Right lung (tissue), 10 donors: ENCODE measurements around the gene ONECUT2. TPM values are rescaled to one million over a fixed set of nuclear protein-coding genes. Genes with fewer than 3 reads are reported as not detected.
A peak's percentile ranks its signal among the peaks of the same experiment; 100 is the strongest.
"Not testable (repeated sequence)": the region's sequence is repeated elsewhere in the genome, so short reads cannot be mapped to it uniquely, and the experiment has no call there.

Experiments used
- DNase-seq, 2 donors: peaks; one replicate each; pipeline ENCODE4 v3.0.0-alpha.2; 2013
- long read RNA-seq, 8 donors: transcript quantifications; one replicate each; lab custom pipeline, GENCODE V29; 2026
- polyA plus RNA-seq, 5 donors: library from polyadenylated mRNA; unstranded; fragments of 120-200 nt; gene quantifications; one replicate each; pipeline versions ENCODE4 v1.2.1 to v1.2.3, GENCODE V29; 2013; ENCODE audit warnings: inconsistent platforms in 1 of 5, low replicate concordance in 1 of 5; ENCODE audit not compliant: insufficient read length in 5 of 5, insufficient read depth in 1 of 5

Gene ONECUT2
- polyA plus RNA-seq, result under 1 TPM; 0.04 to 0.10 (median 0.08) TPM
- long read RNA-seq, donor 1, result 0 reads
- long read RNA-seq, donor 2, result 0 reads
- long read RNA-seq, donor 3, result 0 reads
- long read RNA-seq, donor 4, result 0 reads
- long read RNA-seq, donor 5, result 0 reads
- long read RNA-seq, donor 6, result 0 reads
- long read RNA-seq, donor 7, result 0 reads
- long read RNA-seq, donor 8, result 0 reads

- peak; percentile 87 for DNase-seq
These were observed at the start of gene ONECUT2 for GRCh38 chr18:57434536-57435494. ONECUT2 (plus strand) TSS chr18:57435374; CDS start chr18:57435717, 343 bp downstream.

DNA sequence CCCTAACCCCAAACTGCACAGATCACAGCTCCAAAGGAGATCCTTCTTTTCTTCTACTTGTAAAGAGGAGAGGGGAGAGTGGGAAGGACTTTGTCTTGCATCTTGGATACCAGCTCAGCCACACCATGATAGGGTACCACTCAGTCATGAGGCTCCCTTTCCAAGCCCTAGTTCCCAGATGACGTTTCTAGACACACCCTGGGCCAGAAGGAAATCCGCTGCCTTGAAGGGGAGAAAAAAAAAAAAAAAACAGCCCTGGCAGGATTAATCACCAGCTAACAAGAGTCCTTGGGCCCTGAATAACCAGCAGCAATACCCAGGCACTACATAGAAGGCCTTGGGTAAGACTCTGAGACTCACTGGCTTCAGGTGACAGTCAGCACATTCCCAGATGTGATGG, 45.9 kb upstream of the ONECUT2 start:
- DNase-seq, result no peak

GRCh38 chr18:57390044-57390443, 45.1 kb upstream of the ONECUT2 start:
- DNase-seq, result no peak

DNA sequence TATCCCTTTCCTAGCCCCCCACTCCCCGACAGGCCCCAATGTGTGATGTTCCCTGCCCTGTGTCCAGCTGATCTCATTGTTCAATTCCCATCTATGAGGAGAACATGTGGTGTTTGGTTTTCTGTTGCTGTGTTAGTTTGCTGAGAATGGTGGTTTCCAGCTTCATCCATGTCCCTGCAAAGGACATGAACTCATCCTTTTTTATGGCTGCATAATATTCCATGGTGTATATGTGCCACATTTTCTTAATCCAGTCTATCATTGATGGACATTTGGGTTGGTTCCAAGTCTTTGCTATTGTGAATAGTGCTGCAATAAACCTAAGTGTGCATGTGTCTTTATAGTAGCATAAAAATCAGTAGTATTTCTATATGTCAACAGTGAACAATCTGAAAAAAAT, 40.4 kb upstream of the ONECUT2 start:
- DNase-seq, result not testable (repeated sequence)

DNA sequence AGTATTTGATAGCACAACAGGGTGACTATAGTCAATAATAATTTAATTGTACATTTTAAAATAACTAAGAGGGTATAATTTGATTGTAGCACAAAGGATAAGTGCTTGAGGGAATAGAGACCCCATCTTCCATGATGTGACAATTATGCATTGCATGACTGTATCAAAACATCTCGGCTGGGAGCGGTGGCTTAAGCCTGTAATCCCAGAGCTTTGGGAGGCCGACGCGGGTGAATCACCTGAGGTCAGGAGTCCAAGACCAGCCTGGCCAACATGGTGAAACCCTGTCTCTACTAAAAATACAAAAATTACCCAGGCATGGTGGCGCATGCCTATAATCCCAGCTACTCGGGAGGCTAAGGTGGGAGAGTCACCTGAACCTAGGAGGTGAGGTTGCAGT, 38.3 kb upstream of the ONECUT2 start:
- not testable (repeated sequence) for DNase-seq

DNA sequence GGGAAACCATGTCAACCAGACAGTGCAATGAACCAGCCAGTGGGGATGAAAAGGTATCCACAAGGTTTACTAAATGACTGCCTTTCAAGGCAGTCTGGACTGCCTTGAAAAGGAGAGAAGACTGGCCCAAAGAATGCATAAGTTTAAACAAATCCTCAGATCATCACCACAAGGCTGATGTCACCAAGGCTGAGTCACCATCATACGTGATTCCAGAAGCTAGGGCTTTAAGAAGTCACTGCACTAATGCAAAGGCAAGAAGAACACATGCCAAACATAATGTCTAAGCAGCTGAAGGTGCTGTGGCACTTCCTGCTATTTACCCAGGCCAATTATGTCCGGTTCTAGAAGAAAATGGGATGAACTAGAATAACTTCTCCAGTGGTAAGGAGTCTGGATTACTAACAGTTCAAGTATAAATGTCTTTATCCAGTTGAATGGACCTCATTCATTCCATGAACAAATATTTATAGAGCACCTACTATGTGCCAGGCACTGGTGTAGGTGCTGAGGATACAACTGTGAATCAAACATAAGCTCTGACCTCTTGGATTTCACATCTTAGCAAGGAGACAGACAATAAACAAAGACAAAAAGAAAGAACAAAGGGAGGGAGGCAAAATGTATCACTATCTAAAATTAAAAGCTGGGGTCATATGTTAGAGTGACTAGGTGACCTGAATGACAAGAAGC, 37.6 kb upstream of the ONECUT2 start:
- DNase-seq, result no peak

DNA sequence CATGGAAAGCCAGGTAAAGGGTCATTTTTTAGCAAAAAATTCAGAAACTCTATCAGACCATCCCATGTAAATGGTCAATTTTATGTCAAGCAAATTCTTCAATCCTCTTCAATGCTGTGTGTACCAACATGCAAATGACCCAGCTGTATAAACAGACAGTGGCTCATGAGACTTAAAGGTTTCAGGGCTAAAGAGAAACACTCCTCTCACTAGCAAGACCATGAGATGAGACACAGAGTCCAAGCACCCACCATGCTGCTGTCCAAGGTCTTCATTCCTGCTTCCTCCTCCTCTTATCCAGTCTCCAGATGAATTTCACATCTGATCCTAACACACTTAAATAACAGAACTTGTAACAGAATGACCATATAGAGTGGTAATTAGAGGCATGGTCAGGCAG, 30.8 kb upstream of the ONECUT2 start:
- no peak for DNase-seq

GRCh38 chr18:57409650-57410049, 25.5 kb upstream of the ONECUT2 start:
- no peak for DNase-seq

DNA sequence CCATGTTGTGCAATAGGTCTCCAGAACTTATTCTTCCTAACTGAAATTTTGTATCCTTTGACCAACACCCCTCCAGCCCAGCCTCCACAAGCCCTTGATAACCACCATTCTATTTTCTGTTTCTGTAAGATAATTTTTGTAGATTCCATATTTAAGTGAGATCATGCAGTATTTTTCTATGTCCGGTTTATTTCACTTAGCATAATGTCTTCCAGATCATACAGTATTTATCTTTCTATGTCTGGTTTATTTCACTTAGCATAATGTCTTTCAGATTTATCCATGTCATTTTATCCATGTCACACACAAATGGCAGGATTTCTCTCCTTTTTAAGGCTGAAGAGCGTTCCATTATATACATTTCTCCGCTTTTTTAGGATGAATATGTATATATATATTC, 24.4 kb upstream of the ONECUT2 start:
- DNase-seq, result no peak

GRCh38 chr18:57416542-57416941, 18.6 kb upstream of the ONECUT2 start:
- DNase-seq, result no peak

DNA sequence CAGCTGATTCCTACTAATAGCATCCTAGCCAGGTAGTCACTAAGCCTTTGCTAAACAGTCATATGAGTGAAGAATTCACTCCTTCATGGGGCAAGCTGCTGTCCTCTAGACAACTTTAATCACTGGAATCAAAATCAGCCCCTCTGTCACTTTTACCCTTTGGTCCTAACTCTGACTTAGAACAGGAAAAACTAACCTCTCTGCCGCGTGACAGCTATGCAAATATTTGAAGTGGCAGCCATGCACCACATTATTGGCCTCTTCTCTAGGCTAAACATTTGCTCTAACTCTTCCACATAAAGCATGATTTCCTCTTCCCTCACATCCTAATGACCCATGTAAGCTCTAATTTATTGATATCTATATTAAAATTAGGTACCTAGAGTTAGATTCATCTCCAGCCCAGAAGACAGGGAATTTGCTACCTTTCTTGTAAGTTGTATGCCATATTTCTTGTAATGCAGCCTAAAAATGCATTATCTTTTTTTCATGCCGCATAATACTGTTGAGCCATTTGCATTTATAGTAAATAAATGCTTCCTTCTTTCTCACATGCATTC, 12.8 kb upstream of the ONECUT2 start:
- DNase-seq, result no peak

GRCh38 chr18:57423821-57424220, 11.4 kb upstream of the ONECUT2 start:
- DNase-seq, result no peak

DNA sequence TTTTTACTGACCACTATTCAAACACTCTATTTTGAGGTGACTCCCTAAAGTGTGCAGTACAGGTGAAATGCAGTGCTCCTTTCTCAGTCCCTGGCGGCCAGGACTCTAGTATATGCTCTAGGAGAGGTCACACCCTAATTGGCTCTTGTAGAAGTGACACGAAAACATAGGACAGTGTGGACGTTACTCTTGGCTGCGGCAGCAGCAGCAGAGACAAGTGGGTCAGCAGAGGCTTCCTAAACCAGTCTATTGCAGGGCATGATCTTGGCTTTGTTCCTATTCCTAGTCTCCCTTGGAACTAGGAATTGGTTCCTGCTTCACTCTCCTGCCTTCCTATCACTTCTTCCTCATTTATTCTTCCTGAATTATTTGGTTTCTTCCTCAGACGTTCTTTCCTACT, 10.1 kb upstream of the ONECUT2 start:
- no peak for DNase-seq

DNA sequence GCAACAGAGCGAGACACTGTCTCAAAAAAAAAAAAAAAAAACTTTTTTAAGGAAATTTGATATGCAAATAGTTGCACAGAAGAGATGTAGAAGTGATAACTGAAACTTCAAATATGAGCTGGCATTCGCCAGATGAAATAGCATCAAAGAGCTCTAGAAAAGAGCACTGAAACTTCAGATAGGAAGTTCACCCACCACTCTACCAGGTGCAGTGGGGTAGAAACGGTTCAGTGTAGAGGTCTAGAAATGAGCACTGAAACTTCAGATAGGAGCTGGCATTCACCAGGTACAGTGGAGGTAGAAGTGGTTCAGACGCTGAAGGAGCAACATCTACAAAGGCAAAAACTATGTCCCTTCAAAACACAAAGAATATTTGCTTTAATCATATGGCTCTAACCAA, 9.0 kb upstream of the ONECUT2 start:
- no peak for DNase-seq

- no peak for DNase-seq
These were observed 7.6 kb upstream of the ONECUT2 start for GRCh38 chr18:57427429-57428201.

DNA sequence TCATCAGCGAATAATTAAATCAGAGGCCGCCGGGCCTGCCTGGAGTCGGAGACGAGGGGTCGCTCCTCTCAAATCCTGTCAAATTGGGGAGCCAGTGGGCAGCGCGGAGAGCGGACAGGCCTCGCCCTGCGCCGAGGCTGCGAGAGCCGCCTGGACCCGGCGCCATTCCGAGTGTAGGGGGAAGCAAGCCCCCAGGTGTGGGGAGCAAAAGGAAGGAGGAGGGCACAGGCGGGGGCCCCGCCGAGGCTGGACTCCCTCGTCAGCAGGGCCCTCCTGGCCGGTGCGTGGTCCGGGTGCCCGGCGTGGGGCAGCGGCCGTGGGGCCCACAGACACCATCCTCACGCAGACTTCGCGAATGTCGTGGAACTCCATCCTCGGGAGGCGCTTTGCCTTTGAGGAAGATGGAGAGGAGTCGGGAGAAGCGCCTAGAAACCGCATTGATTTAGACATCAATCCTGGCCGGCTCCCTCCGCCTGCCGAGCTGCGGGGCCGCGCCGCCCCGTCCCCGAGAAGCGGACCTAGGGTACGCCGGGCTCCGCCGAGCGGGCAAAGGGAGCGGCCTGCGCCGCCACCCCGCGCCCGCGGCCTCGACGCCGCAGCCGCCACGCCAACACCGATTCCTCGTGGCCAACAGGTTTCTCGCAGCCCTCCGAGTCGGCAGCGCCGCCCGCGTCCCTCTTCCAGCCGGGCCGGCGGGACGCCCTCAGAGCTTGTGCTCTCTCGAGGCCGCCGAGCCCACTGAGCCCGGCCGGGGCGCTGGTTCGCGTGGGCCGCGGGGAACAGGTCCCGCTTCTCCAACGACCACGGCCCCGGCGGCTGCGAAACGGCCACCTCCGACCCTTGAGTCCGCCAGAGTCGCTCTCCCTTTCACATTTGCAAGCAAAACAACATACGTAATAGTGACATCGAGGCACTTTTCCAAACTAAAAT, 6.7 kb upstream of the ONECUT2 start:
- DNase-seq, result no peak

- no peak for DNase-seq
These were observed 5.8 kb upstream of the ONECUT2 start for GRCh38 chr18:57429167-57430078.

DNA sequence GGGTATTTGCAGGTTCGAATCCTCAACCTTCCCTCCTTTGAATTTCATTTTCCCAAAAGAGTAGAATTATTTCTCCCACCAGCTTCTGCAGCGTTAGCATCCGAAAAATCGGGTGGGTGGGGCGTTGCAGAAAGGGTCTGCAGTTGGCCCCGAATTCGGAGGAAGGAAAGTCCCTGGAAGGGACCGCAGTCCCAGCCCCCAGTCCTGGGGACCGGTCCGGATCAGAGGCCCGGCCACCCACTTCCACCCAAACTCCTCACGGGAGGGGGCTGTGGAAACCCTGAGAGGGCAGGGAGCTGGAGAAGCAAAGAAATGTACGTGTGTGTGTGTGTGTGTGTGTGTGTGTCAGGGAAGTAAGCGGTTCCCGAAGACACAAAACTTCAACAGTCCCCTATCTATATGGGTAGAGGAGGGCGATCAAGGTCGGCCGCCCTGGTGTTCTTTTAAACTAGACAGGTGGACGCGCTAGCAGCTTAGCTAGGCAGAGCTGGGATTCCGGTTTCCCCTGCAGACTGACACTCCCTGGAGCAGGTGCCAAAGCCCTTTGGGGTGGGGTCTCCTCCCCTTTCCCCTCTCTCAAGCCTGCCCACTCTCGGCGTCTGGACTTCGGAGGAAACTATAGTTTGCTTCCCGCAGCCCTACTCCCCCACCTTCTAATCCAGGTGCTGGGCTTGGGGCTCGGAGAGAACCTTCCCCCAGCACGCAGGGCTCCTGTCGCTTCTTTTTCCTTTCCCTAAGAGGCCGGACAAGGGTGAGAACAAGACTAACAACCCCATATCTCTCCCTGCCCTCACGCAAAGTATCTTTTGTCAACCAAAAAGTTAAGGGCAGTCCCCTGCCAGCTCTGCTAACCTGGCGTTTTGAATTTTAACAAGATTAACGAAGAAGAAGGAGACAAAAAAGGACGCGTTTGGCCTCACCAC, 4.8 kb upstream of the ONECUT2 start:
- no peak for DNase-seq
